Neural cell (in vitro differentiated cells): ENCODE measurements around the gene ARHGAP25. TPM values are rescaled to one million over a fixed set of nuclear protein-coding genes. Genes with fewer than 3 reads are reported as not detected.

Experiments
- H2AFZ ChIP-seq: fragments of 200-600, 300-800 bp; sonication (generic), shearing (Covaris generic); 2 replicates; pipeline ENCODE4 v1.6.0; 2014; ENCODE audit warnings: low read depth, mild to moderate bottlenecking, antibody characterized with exemption, low read length, moderate library complexity
- H3F3A ChIP-seq: fragments of 200-600 bp; shearing (Covaris generic); 2 replicates; pipeline ENCODE4 v1.6.1; 2016; ENCODE audit warnings: mild to moderate bottlenecking, moderate library complexity, mixed read lengths, antibody characterized with exemption, low read length; ENCODE audit not compliant: insufficient read depth, poor library complexity, severe bottlenecking
- H3K27ac ChIP-seq: fragments of 200-600, 300-800 bp; sonication (generic), shearing (Covaris generic); 2 replicates; pipeline ENCODE4 v1.5.1; 2014; ENCODE audit warnings: mild to moderate bottlenecking, low read length, moderate library complexity
- H3K27me3 ChIP-seq: fragments of 300-800, 200-600 bp; sonication (generic), shearing (Covaris generic); 2 replicates; pipeline ENCODE4 v1.6.0; 2014; ENCODE audit warnings: mild to moderate bottlenecking, low read depth, low read length, moderate library complexity; ENCODE audit not compliant: insufficient read depth
- H3K36me3 ChIP-seq: fragments of 300-800, 200-600 bp; sonication (generic), shearing (Covaris generic); 2 replicates; pipeline ENCODE4 v1.5.1; 2014; ENCODE audit warnings: mild to moderate bottlenecking, antibody characterized with exemption, low read length, moderate library complexity; ENCODE audit not compliant: insufficient read depth
- H3K4me2 ChIP-seq: fragments of 300-800, 200-600 bp; sonication (generic), shearing (Covaris generic); 2 replicates; pipeline ENCODE4 v1.6.0; 2014; ENCODE audit warnings: mild to moderate bottlenecking, low read length
- H3K4me3 ChIP-seq: fragments of 300-800, 200-600 bp; sonication (generic), shearing (Covaris generic); 2 replicates; pipeline ENCODE4 v1.5.1; 2014; ENCODE audit warnings: mild to moderate bottlenecking, low read length, moderate library complexity
- H3K79me2 ChIP-seq: fragments of 200-600 bp; shearing (Covaris generic); replicated peaks from 2 replicates; pipeline ENCODE4 v1.6.0; 2014; ENCODE audit warnings: mild to moderate bottlenecking, low read length, moderate library complexity; ENCODE audit not compliant: insufficient read depth
- H3K9ac ChIP-seq: fragments of 300-800, 200-600 bp; sonication (generic), shearing (Covaris generic); 2 replicates; pipeline ENCODE4 v1.6.1; 2016; ENCODE audit warnings: mild to moderate bottlenecking, low read length, mixed read lengths
- H3K9me2 ChIP-seq: fragments of 200-600 bp; shearing (Covaris generic); 2 replicates; pipeline ENCODE4 v1.6.1; 2016; ENCODE audit warnings: mild to moderate bottlenecking, low read length, mixed read lengths; ENCODE audit not compliant: insufficient read depth
- H3K9me3 ChIP-seq: fragments of 200-600, 300-800 bp; sonication (generic), shearing (Covaris generic); 2 replicates; pipeline ENCODE4 v1.6.1; 2016; ENCODE audit warnings: mild to moderate bottlenecking, mixed run types, low read length, moderate library complexity, mixed read lengths
- H4K20me1 ChIP-seq: fragments of 200-600 bp; shearing (Covaris generic); 2 replicates; pipeline ENCODE4 v1.6.1; 2016; ENCODE audit warnings: mild to moderate bottlenecking, mixed run types; ENCODE audit not compliant: insufficient read depth
- CTCF ChIP-seq: fragments of 450-650 bp; IDR thresholded peaks from 2 replicates; pipeline ENCODE4 v1.5.1; 2014; ENCODE audit warnings: antibody characterized with exemption, mild to moderate bottlenecking, moderate library complexity; ENCODE audit not compliant: poor library complexity, severe bottlenecking
- EP300 ChIP-seq: fragments of 450-650 bp; conservative IDR thresholded peaks from 2 replicates; pipeline ENCODE4 v1.6.1; 2014; ENCODE audit warnings: antibody characterized with exemption, mild to moderate bottlenecking, moderate library complexity; ENCODE audit not compliant: poor library complexity, severe bottlenecking
- EZH2 ChIP-seq: fragments of 200-600, 300-800 bp; shearing (Covaris generic), sonication (generic); IDR thresholded peaks from 2 replicates; pipeline ENCODE4 v1.6.1; 2014; ENCODE audit warnings: antibody characterized with exemption, low read length, borderline replicate concordance, mild to moderate bottlenecking; ENCODE audit not compliant: insufficient read depth, poor library complexity, severe bottlenecking
- MXI1 ChIP-seq: fragments of 450-650 bp; conservative IDR thresholded peaks from 2 replicates; pipeline ENCODE4 v1.6.1; 2014; ENCODE audit warnings: antibody characterized with exemption, mild to moderate bottlenecking; ENCODE audit not compliant: poor library complexity, severe bottlenecking
- POLR2AphosphoS5 ChIP-seq: IDR thresholded peaks from 2 replicates; pipeline ENCODE4 v1.6.1; 2012
- RAD21 ChIP-seq: fragments of 450-650 bp; conservative IDR thresholded peaks from 2 replicates; pipeline ENCODE4 v1.6.1; 2014; ENCODE audit warnings: antibody characterized with exemption, mild to moderate bottlenecking, moderate library complexity
- REST ChIP-seq: IDR thresholded peaks from 2 replicates; pipeline ENCODE4 v1.6.1; 2012; ENCODE audit warnings: borderline replicate concordance
- SMC3 ChIP-seq: fragments of 450-650 bp; conservative IDR thresholded peaks from 2 replicates; pipeline ENCODE4 v1.6.1; 2014; ENCODE audit warnings: antibody characterized with exemption, mild to moderate bottlenecking, moderate library complexity; ENCODE audit not compliant: poor library complexity
- TAF1 ChIP-seq: IDR thresholded peaks from 2 replicates; pipeline ENCODE4 v1.6.1; 2012; ENCODE audit warnings: low read depth
- polyA plus RNA-seq: library from polyadenylated mRNA; depleted of rRNA; stranded (reverse); fragments of >200 nt; gene quantifications from 2 replicates; pipeline ENCODE4 v1.2.3, GENCODE V29; 2014

Gene ARHGAP25
- polyA plus RNA-seq, 1 donor from 2014 or later: not detected

- H2AFZ ChIP-seq: no peak overlapping the region
- no peak overlapping the region for H3K4me2 ChIP-seq
Observed at GRCh38 chr2:68857855-68858456, 123.3 kb downstream of the ARHGAP25 start.

GRCh38 chr2:68860111-68860510, 125.5 kb downstream of the ARHGAP25 start:
- no peaks in the 10 kb centered on the region for H3K79me2 ChIP-seq
- no peak overlapping the region for H3K9ac ChIP-seq
- H3K27ac ChIP-seq: no peak overlapping the region
- H3K27me3 ChIP-seq: no peaks in the 10 kb centered on the region
- no peaks in the 10 kb centered on the region for H4K20me1 ChIP-seq
- H3K4me2 ChIP-seq: no peak overlapping the region
- no peak overlapping the region for H2AFZ ChIP-seq
- no peaks in the 10 kb centered on the region for H3K36me3 ChIP-seq
- no peaks in the 10 kb centered on the region for H3F3A ChIP-seq
- no peak overlapping the region for H3K4me3 ChIP-seq
- no peaks in the 10 kb centered on the region for H3K9me3 ChIP-seq
- no peaks in the 10 kb centered on the region for H3K9me2 ChIP-seq
- no peak for TF ChIP-seq RAD21
- no peak for TF ChIP-seq SMC3
- no peak for TF ChIP-seq POLR2AphosphoS5
- TF ChIP-seq EZH2: no peak
- TF ChIP-seq REST: no peak
- TF ChIP-seq CTCF: no peak

More at GRCh38 chr2:68857855-68858456, 123.3 kb downstream of the ARHGAP25 start:
- no peak overlapping the region for H3K4me3 ChIP-seq
- H3K79me2 ChIP-seq: no peaks in the 10 kb centered on the region
- H3K9me2 ChIP-seq: no peaks in the 10 kb centered on the region
- H3K36me3 ChIP-seq: no peaks in the 10 kb centered on the region
- no peaks in the 10 kb centered on the region for H4K20me1 ChIP-seq
- H3K27me3 ChIP-seq: no peaks in the 10 kb centered on the region
- no peak overlapping the region for H3K9ac ChIP-seq
- H3K27ac ChIP-seq: no peak overlapping the region
- no peak for TF ChIP-seq MXI1
- TF ChIP-seq TAF1: no peak
- TF ChIP-seq POLR2AphosphoS5: no peak
- TF ChIP-seq RAD21: no peak
- TF ChIP-seq EP300: no peak
- no peak for TF ChIP-seq REST
- TF ChIP-seq CTCF: no peak
- no peak for TF ChIP-seq EZH2
- no peak for TF ChIP-seq SMC3
- no peaks in the 10 kb centered on the region for H3F3A ChIP-seq
- H3K9me3 ChIP-seq: no peaks in the 10 kb centered on the region
